Activated CD8-positive, alpha-beta T cell treated with anti-CD3 and anti-CD28 coated beads for 36 hours (primary cell): ENCODE measurements around the gene KRT82. TPM values are rescaled to one million over a fixed set of nuclear protein-coding genes. Genes with fewer than 3 reads are reported as not detected.

ENCODE experiments used
- ATAC-seq: fragments of 200-7000 bp; cut with Tn5 transposase; one replicate; pipeline ENCODE4 v1.10.0; 2021; ENCODE audit warnings: mild to moderate bottlenecking, moderate library complexity
- CTCF ChIA-PET: fragments of 350-600 bp; sonication (Branson Sonifier 250); formaldehyde crosslinking; loops from one replicate; lab custom pipeline; 2021; ENCODE audit warnings: antibody characterized with exemption; lab: Charles Lee
- POLR2A ChIA-PET: fragments of 350-600 bp; sonication (Branson Sonifier 250); formaldehyde crosslinking; loops from one replicate; lab custom pipeline; 2021; ENCODE audit warnings: antibody characterized with exemption; lab: Charles Lee
- DNase-seq: peaks from one replicate; pipeline ENCODE4 v3.0.0-alpha.2; 2020
- H3K27ac Mint-ChIP-seq: one replicate; pipeline ENCODE4 v1.8.0; 2021; ENCODE audit warnings: mild to moderate bottlenecking, mixed read lengths
- H3K27me3 Mint-ChIP-seq: one replicate; pipeline ENCODE4 v1.8.0; 2021; ENCODE audit warnings: mixed read lengths
- H3K36me3 Mint-ChIP-seq: one replicate; pipeline ENCODE4 v1.8.0; 2021; ENCODE audit warnings: low read depth, mixed read lengths
- H3K4me1 Mint-ChIP-seq: one replicate; pipeline ENCODE4 v1.8.0; 2021; ENCODE audit warnings: low read depth, mixed read lengths
- H3K4me3 Mint-ChIP-seq: one replicate; pipeline ENCODE4 v1.8.0; 2021; ENCODE audit warnings: mild to moderate bottlenecking, moderate library complexity, mixed read lengths
- H3K9me3 Mint-ChIP-seq: one replicate; pipeline ENCODE4 v1.8.0; 2021; ENCODE audit warnings: mixed read lengths
- intact Hi-C: fragments of 100-400 bp; cut with micrococcal nuclease; formaldehyde crosslinking; loops from one replicate; pipeline ENCODE4 v1.10.0; 2022
- total RNA-seq, 2 experiments: library from RNA; stranded (reverse); gene quantifications; one replicate each; pipeline ENCODE4 v1.2.3, GENCODE V29; 2021
- TF ChIP-seq, protein P1 (sequence below): fragments of 200-600 bp; IDR thresholded peaks from one replicate; pipeline ENCODE4 v1.8.0; 2022; ENCODE audit warnings: antibody characterized with exemption, mild to moderate bottlenecking

Gene KRT82
- total RNA-seq, 2 experiments from 2014 or later = not detected

- Mint-ChIP-seq H3K9me3 (no peaks in the 10 kb centered on the region), H3K36me3 (no peaks in the 10 kb centered on the region), H3K4me1 (peaks cover 18% of the 10 kb centered on the region), H3K4me3 (no peak overlapping the region), H3K27me3 (peaks cover 1% of the 10 kb centered on the region), H3K27ac (no peak overlapping the region)
- TF ChIP-seq, protein P1, sequence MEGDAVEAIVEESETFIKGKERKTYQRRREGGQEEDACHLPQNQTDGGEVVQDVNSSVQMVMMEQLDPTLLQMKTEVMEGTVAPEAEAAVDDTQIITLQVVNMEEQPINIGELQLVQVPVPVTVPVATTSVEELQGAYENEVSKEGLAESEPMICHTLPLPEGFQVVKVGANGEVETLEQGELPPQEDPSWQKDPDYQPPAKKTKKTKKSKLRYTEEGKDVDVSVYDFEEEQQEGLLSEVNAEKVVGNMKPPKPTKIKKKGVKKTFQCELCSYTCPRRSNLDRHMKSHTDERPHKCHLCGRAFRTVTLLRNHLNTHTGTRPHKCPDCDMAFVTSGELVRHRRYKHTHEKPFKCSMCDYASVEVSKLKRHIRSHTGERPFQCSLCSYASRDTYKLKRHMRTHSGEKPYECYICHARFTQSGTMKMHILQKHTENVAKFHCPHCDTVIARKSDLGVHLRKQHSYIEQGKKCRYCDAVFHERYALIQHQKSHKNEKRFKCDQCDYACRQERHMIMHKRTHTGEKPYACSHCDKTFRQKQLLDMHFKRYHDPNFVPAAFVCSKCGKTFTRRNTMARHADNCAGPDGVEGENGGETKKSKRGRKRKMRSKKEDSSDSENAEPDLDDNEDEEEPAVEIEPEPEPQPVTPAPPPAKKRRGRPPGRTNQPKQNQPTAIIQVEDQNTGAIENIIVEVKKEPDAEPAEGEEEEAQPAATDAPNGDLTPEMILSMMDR = no peak
- DNase-seq (no peak), ATAC-seq (no peak)
- ChIA-PET CTCF (interaction anchor here (1.0 to 2.1 kb wide), 4 partner anchors 12 to 71 kb away, joined by 3 to 5 read pairs (median 4); no protein-coding TSS in a partner anchor), POLR2A (interaction anchor here (1.5 kb wide), 1 partner anchor 11 kb away, joined by 5 read pairs; no protein-coding TSS in a partner anchor)
- intact Hi-C loops = no loop called here
Measured at GRCh38 chr12:52350021-52350620, 56.0 kb downstream of the KRT82 start.

GRCh38 chr12:52349196-52349595, 56.9 kb downstream of the KRT82 start:
- DNase-seq (no peak), ATAC-seq (no peak)
- ChIA-PET CTCF (interaction anchor here (1.8 kb wide), 1 partner anchor 11 kb away, joined by 4 read pairs; no protein-coding TSS in a partner anchor), POLR2A (no interaction called here)
- H3K27ac Mint-ChIP-seq = no peak overlapping the region
- H3K4me3 Mint-ChIP-seq = no peak overlapping the region
- H3K27me3 Mint-ChIP-seq = peaks cover 1% of the 10 kb centered on the region
- peaks cover 18% of the 10 kb centered on the region for H3K4me1 Mint-ChIP-seq
- TF ChIP-seq, protein P1 = no peak
- H3K36me3 Mint-ChIP-seq = no peaks in the 10 kb centered on the region
- intact Hi-C loops = no loop called here
- H3K9me3 Mint-ChIP-seq = no peaks in the 10 kb centered on the region

- DNase-seq = no peak
- H3K4me3 Mint-ChIP-seq = no peak overlapping the region
- TF ChIP-seq, protein P1 = no peak
- H3K4me1 Mint-ChIP-seq = peaks cover 18% of the 10 kb centered on the region
- ATAC-seq = no peak
- POLR2A ChIA-PET = no interaction called here
- no peaks in the 10 kb centered on the region for H3K9me3 Mint-ChIP-seq
- H3K36me3 Mint-ChIP-seq = no peaks in the 10 kb centered on the region
- CTCF ChIA-PET = interaction anchor here (1.1 to 1.3 kb wide), 3 partner anchors 21 to 33 kb away, joined by 3 to 5 read pairs (median 4); no protein-coding TSS in a partner anchor
- H3K27me3 Mint-ChIP-seq = peaks cover 1% of the 10 kb centered on the region
- no peak overlapping the region for H3K27ac Mint-ChIP-seq
- intact Hi-C loops = no loop called here
Measured at GRCh38 chr12:52347551-52348510, 58.3 kb downstream of the KRT82 start.

DNA sequence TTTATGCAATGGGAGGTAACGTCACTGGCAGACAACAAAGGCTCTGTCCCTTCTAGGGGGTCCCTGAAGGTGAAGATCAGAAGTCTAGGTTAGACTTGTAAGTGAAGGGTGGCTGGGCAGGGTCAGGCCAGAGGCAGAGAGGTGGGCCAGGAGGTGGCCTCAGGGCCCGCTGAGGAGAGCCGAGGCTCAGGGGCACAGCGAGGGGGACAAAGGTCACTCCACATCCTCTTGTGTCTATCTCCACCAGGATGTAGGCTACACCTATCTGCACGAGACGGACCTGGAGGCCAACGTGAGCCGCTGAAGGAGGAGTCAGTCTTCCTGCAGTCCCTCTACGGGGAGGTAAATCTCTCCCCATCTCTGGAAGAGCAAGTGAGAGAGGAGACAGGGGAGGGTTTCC, 59.1 kb downstream of the KRT82 start:
- Mint-ChIP-seq H3K9me3 (no peaks in the 10 kb centered on the region), H3K36me3 (no peaks in the 10 kb centered on the region), H3K4me3 (no peak overlapping the region), H3K27me3 (peaks cover 1% of the 10 kb centered on the region), H3K27ac (no peak overlapping the region), H3K4me1 (peaks cover 12% of the 10 kb centered on the region)
- ATAC-seq = no peak
- DNase-seq = no peak
- ChIA-PET POLR2A (no interaction called here), CTCF (interaction anchor here (1.1 to 1.3 kb wide), 2 partner anchors 20 to 24 kb away, joined by 3 to 4 read pairs; no protein-coding TSS in a partner anchor)
- TF ChIP-seq, protein P1 = no peak
- intact Hi-C loops = no loop called here
